LNCaP clone FGC (cell line): ENCODE data around the gene MCF2L2.

Experiments
- DNase-seq: peaks from one replicate; pipeline ENCODE4 v3.0.0-alpha.2; 2011; ENCODE audit warnings: low read depth
- H3K4me3 ChIP-seq: 2 replicates; pipeline ENCODE4 v1.5.1; 2011; ENCODE audit warnings: mild to moderate bottlenecking, low read depth, low read length, control low read depth
- TF ChIP-seq, protein P1 (sequence below): IDR thresholded peaks from 2 replicates; pipeline ENCODE4 v1.5.1; 2012; ENCODE audit warnings: mild to moderate bottlenecking; ENCODE audit not compliant: control insufficient read depth, insufficient read depth; ENCODE audit errors: extremely low read depth

MCF2L2 gene

DNA sequence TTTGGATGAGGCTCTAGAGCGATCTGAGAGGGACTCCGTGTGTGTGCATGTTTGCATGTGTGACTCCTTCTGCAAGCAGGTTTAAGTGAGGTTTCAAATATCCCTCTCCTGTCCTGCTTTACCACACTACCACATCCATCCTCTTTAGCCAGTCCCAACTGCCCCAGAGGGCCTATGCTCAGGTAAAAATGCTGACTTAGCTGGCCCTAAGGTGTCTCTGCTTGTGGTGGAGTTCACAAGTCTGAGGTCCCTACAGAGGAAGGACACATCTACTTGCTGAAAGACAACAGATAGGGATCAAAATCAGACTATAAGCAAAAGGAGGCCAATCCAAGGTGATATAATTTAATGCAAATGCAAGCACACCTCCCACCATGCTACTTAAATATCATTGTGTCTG, 88.2 kb downstream of the MCF2L2 start:
- no peak for DNase-seq
- no peak overlapping the region for H3K4me3 ChIP-seq
- TF ChIP-seq, protein P1, sequence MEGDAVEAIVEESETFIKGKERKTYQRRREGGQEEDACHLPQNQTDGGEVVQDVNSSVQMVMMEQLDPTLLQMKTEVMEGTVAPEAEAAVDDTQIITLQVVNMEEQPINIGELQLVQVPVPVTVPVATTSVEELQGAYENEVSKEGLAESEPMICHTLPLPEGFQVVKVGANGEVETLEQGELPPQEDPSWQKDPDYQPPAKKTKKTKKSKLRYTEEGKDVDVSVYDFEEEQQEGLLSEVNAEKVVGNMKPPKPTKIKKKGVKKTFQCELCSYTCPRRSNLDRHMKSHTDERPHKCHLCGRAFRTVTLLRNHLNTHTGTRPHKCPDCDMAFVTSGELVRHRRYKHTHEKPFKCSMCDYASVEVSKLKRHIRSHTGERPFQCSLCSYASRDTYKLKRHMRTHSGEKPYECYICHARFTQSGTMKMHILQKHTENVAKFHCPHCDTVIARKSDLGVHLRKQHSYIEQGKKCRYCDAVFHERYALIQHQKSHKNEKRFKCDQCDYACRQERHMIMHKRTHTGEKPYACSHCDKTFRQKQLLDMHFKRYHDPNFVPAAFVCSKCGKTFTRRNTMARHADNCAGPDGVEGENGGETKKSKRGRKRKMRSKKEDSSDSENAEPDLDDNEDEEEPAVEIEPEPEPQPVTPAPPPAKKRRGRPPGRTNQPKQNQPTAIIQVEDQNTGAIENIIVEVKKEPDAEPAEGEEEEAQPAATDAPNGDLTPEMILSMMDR: no peak

DNA sequence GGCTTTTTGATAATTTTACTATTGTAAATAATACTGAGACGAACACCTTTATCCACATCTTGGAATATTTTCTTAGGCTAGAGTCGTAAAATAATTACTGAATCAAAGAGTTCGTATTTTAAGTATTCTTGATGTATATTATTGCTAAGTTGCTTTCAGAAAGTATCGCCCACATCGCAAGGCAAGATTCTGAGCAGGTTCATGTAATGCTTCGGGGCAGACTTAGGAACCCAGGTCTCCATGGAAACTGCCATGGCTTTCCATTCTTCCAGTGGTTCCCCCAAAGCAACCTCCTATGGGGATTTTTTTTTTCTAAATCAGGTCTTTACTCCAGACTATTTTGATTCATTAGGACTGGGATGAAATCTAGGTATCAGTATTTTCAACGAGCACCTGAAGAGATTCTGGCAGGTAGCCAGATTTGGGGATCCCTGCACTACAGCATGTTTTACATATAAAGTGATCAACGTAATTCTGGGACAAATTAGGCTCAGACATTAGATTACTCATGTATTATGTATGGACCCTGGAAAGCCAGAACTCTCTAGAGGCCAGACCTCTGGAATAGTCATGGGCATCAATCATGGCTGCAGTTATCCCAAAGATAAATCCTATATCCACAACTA, 88.8 kb downstream of the MCF2L2 start:
- DNase-seq: no peak
- TF ChIP-seq, protein P1: no peak
- H3K4me3 ChIP-seq: no peak overlapping the region

DNA sequence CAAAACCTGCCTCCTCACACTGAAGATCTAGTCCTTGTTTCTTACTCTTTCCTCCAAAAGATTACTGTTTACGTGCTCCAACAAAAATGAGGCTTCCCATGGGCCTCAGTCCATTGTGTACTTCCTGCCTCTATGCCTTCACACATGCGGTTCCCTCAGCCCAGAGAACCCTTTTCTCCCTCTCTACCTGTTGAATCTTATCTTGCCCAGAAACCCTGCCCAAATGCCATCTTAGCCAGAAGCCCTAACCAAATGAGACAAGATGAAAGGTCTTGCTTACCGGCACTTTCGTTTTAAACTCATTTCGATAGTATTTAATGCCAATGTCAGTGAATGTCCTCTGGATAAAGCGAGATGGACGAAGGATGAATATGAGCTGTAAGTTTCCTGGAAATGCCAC, 89.9 kb downstream of the MCF2L2 start:
- TF ChIP-seq, protein P1: no peak
- no peak for DNase-seq
- H3K4me3 ChIP-seq: no peak overlapping the region

DNA sequence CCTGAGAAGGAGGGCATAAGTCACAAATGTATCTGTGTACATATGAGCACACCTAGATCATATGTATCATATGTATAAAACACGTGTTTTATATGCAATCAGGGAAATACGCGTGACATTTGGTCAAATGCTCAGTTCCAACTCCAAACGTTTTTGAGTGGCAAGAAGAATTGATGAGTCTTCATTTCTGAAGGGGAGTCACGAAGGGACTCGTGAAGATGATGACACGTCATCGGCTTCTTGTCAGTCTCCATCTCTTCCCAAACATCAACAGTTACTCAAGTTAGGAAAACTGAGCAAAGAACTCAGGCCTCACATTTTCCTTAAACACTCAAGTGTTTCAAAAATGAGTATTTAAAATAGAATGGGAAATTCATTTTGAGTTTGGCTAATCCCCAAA, 95.9 kb downstream of the MCF2L2 start:
- TF ChIP-seq, protein P1: no peak
- no peak for DNase-seq

DNA sequence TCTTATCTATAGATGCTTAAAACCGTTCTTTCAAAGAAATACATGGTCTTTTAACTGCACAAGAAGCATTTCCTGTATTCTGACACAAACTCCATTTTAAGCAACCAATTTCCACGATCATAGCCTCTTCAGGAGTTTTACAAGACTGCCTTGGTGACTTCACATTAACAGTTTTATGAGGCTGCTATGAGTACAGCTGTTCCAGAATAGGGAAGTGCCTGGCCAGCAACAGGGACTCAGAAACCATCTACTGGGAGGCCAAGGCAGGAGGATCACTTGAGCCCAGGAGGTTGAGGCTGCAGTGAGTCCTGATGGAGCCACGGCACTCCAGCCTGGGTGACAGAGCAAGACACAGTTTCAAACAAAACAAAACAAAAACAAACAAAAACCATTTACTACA, 96.9 kb downstream of the MCF2L2 start:
- no peak overlapping the region for H3K4me3 ChIP-seq
- TF ChIP-seq, protein P1: no peak
- DNase-seq: no peak

More for the DNA sequence above, 95.9 kb downstream of the MCF2L2 start:
- H3K4me3 ChIP-seq: no peak overlapping the region

DNA sequence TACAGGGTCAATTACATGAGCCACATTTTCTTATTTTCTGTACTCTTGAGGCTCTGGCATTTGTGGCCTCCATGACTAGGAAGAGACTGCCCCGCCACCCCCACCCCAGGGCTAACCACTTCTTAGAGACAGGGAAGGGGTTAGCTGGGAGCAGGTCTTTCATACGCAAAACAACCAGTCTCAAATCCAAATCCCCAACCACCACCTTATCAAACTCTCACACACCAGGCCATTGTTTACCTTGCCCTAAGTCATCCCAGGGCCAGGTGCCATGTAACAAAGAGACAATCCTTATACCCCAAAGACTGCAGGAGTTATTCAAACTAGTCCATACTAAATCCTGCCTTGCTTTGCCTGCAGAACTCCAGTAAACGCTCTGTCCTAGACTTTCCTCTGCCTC, 97.5 kb downstream of the MCF2L2 start:
- DNase-seq: no peak
- TF ChIP-seq, protein P1: no peak
- no peak overlapping the region for H3K4me3 ChIP-seq

DNA sequence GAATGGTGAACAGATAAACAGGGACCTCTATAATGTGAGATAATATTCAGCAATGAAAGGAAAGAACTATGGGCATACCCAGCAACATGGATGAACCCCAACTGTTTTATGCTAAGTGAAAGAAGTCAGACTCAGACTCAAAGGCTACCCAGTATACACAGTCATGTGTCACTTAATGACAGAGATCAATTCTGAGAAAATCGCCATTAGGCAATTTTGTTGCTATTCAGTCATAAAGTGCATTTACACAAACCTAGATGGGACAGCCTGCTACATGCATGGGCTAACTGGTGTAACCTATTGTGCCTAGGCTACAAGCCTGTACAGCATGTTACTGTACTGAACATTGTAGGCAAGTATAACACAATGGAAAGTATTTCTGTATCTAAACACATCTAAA, 98.9 kb downstream of the MCF2L2 start:
- no peak for DNase-seq
- no peak overlapping the region for H3K4me3 ChIP-seq
- TF ChIP-seq, protein P1: no peak
